Sigmoid colon (tissue), 7 donors: Measurements from ENCODE around the gene FAM110C. TPM values are rescaled to one million over a fixed set of nuclear protein-coding genes. Genes with fewer than 3 reads are reported as not detected.
"Not testable (repeated sequence)": the region's sequence is repeated elsewhere in the genome, so short reads cannot be mapped to it uniquely, and the experiment has no call there.

Experiments
- DNase-seq: peaks from one replicate; pipeline ENCODE4 v3.0.0-alpha.2; 2019
- H3K27ac ChIP-seq, 4 donors: fragments of 200-600 bp; sonication (generic); one replicate each; pipeline ENCODE4 v1.5.1; 2016 to 2019; ENCODE audit warnings: mild to moderate bottlenecking in 1 of 4
- H3K27me3 ChIP-seq, 3 donors: fragments of 200-600 bp; sonication (generic); one replicate each; pipeline ENCODE4 v1.5.1; 2019; ENCODE audit warnings: mild to moderate bottlenecking in 1 of 3
- H3K36me3 ChIP-seq, 4 donors: fragments of 200-600 bp; sonication (generic); one replicate each; pipeline ENCODE4 v1.5.1; 2016 to 2019
- H3K4me1 ChIP-seq, 4 donors: fragments of 200-600 bp; sonication (generic); one replicate each; pipeline ENCODE4 v1.5.1; 2017 to 2019
- H3K4me3 ChIP-seq, 4 donors: fragments of 200-600 bp; sonication (generic); one replicate each; pipeline ENCODE4 v1.5.1; 2017 to 2019; ENCODE audit warnings: mild to moderate bottlenecking in 2 of 4, moderate library complexity in 1 of 4
- H3K9me3 ChIP-seq, 4 donors: fragments of 200-600 bp in 3 of 4; sonication (generic) in 3 of 4; one replicate each; pipeline versions ENCODE4 v1.5.1 to v1.6.1; 2013 to 2019
- CTCF ChIP-seq, 4 experiments: fragments of 450-650 bp in 3 of 4; fragments of 200-600 bp in 1 of 4; IDR thresholded peaks; one replicate each; pipeline ENCODE4 v1.5.1; 2016 to 2019; ENCODE audit warnings: antibody characterized with exemption in 4 of 4, mild to moderate bottlenecking in 3 of 4, moderate library complexity in 2 of 4
- EP300 ChIP-seq, 4 donors: sonication (generic); formaldehyde crosslinking; IDR thresholded peaks; one replicate each; pipeline ENCODE4 v1.6.1; 2017; ENCODE audit warnings: antibody characterized with exemption in 4 of 4
- POLR2A ChIP-seq, 2 donors: fragments of 450-650 bp; IDR thresholded peaks; one replicate each; pipeline ENCODE4 v1.6.1; 2016; ENCODE audit warnings: antibody characterized with exemption in 2 of 2, mild to moderate bottlenecking in 2 of 2, moderate library complexity in 2 of 2
- POLR2AphosphoS5 ChIP-seq, 4 donors: sonication (generic); formaldehyde crosslinking; IDR thresholded peaks; one replicate each; pipeline ENCODE4 v1.6.1; 2017; ENCODE audit warnings: antibody characterized with exemption in 4 of 4
- WGBS, 2 donors: extraction: QIAGEN DNeasy Blood & Tissue Kit; methylation state at CpG; one replicate each; pipeline ENCODE4 v1.1.7; 2013; 5-methylcytosine and 5-hydroxymethylcytosine counted together
- intact Hi-C: fragments of 100-400 bp; cut with DNase I; formaldehyde crosslinking; loops from one replicate; pipeline ENCODE4 v1.15.1; 2023
- polyA plus RNA-seq, 3 donors: library from polyadenylated mRNA; stranded (reverse); fragments of 200-250 nt; gene quantifications; one replicate each; pipeline ENCODE4 v1.2.3, GENCODE V29; 2013
- total RNA-seq, 4 donors: library from RNA; depleted of rRNA; stranded (reverse); fragments of >200 nt; gene quantifications; one replicate each; pipeline ENCODE4 v1.1.0, GENCODE V29; 2016
- donor health status: healthy with polysubstance abuse.
- donor health status: Bipolar disorder and iron deficiency.
- donor health status: healthy.

FAM110C gene
- total and polyA plus RNA-seq, 7 donors = 0.16 to 24.6 (median 10.1) TPM; not detected in 2

- Histone ChIP-seq H3K27me3 (no peaks in the 10 kb centered on the region), H3K4me3 (no peak overlapping the region), H3K4me1 (no peaks in the 10 kb centered on the region), H3K9me3 (no peaks in the 10 kb centered on the region), H3K27ac (no peak overlapping the region), H3K36me3 (no peaks in the 10 kb centered on the region)
- TF ChIP-seq EP300 (IDR thresholded peaks at IDR 0.05) = no peak
- TF ChIP-seq CTCF (IDR thresholded peaks at IDR 0.05) = no peak
- TF ChIP-seq POLR2AphosphoS5 (IDR thresholded peaks at IDR 0.05) = no peak
- TF ChIP-seq POLR2A (IDR thresholded peaks at IDR 0.05) = no peak
- 12 to 66% methylated on average over 1 of the region's 1 CpG for WGBS, 2 donors
- intact Hi-C loops = no loop called here
- DNase-seq = no peak
These were observed 23.0 kb downstream of the FAM110C start for GRCh38 chr2:23283-23682.

- H3K27me3 ChIP-seq, H3K27ac ChIP-seq, H3K4me1 ChIP-seq, DNase-seq, H3K36me3 ChIP-seq, intact Hi-C loops, H3K4me3 ChIP-seq, H3K9me3 ChIP-seq: not testable (repeated sequence)
- 75 to 86% methylated on average over 4 of the region's 4 CpGs for WGBS, 2 donors
These were observed 24.1 kb downstream of the FAM110C start for GRCh38 chr2:22244-22643.

- intact Hi-C loops, H3K27ac ChIP-seq, H3K27me3 ChIP-seq, H3K4me1 ChIP-seq, H3K4me3 ChIP-seq, H3K9me3 ChIP-seq, DNase-seq, H3K36me3 ChIP-seq: not testable (repeated sequence)
- WGBS, 2 donors = 10 to 49% methylated on average over 4 of the region's 4 CpGs
These were observed 26.0 kb downstream of the FAM110C start for GRCh38 chr2:20259-20658.

GRCh38 chr2:19505-19904 is 26.8 kb downstream of the FAM110C start:
- peaks cover 0 to 4% (median 0%) of the 10 kb centered on the region in 3 donors for H3K27me3 ChIP-seq
- no peak for TF ChIP-seq EP300 (IDR thresholded peaks at IDR 0.05)
- no peak for TF ChIP-seq POLR2AphosphoS5 (IDR thresholded peaks at IDR 0.05)
- no peak for TF ChIP-seq CTCF (IDR thresholded peaks at IDR 0.05)
- no peak for TF ChIP-seq POLR2A (IDR thresholded peaks at IDR 0.05)
- DNase-seq = no peak
- intact Hi-C loops = no loop called here
- H3K9me3 ChIP-seq = no peaks in the 10 kb centered on the region
- WGBS, 2 donors = 11 to 65% methylated on average over 5 of the region's 5 CpGs
- no peak overlapping the region for H3K4me3 ChIP-seq
- no peaks in the 10 kb centered on the region for H3K4me1 ChIP-seq
- no peaks in the 10 kb centered on the region for H3K36me3 ChIP-seq
- no peak overlapping the region for H3K27ac ChIP-seq

- DNase-seq = no peak
- WGBS, 2 donors = 37 to 75% methylated on average over 14 of the region's 14 CpGs
- H3K36me3 ChIP-seq = no peaks in the 10 kb centered on the region
- H3K4me3 ChIP-seq = no peak overlapping the region
- H3K27me3 ChIP-seq = peaks cover 0 to 4% (median 0%) of the 10 kb centered on the region in 3 donors
- H3K4me1 ChIP-seq = no peaks in the 10 kb centered on the region
- no peaks in the 10 kb centered on the region for H3K9me3 ChIP-seq
- no peak for TF ChIP-seq POLR2AphosphoS5 (IDR thresholded peaks at IDR 0.05)
- no peak for TF ChIP-seq EP300 (IDR thresholded peaks at IDR 0.05)
- TF ChIP-seq CTCF (IDR thresholded peaks at IDR 0.05) = peak in 3 of 4 experiments; percentile 23 to 33 (median 31)
- intact Hi-C loops = no loop called here
- H3K27ac ChIP-seq = no peak overlapping the region
These were observed 27.7 kb downstream of the FAM110C start for GRCh38 chr2:18402-19271.

- H3K4me3 ChIP-seq, DNase-seq, intact Hi-C loops, H3K27ac ChIP-seq, H3K27me3 ChIP-seq, H3K36me3 ChIP-seq, H3K4me1 ChIP-seq, H3K9me3 ChIP-seq: not testable (repeated sequence)
- WGBS, 2 donors = 84 to 89% methylated on average over 2 of the region's 2 CpGs
These were observed 30.4 kb downstream of the FAM110C start for GRCh38 chr2:15916-16315.
